ENCODE data around the gene RTL1.

DNA sequence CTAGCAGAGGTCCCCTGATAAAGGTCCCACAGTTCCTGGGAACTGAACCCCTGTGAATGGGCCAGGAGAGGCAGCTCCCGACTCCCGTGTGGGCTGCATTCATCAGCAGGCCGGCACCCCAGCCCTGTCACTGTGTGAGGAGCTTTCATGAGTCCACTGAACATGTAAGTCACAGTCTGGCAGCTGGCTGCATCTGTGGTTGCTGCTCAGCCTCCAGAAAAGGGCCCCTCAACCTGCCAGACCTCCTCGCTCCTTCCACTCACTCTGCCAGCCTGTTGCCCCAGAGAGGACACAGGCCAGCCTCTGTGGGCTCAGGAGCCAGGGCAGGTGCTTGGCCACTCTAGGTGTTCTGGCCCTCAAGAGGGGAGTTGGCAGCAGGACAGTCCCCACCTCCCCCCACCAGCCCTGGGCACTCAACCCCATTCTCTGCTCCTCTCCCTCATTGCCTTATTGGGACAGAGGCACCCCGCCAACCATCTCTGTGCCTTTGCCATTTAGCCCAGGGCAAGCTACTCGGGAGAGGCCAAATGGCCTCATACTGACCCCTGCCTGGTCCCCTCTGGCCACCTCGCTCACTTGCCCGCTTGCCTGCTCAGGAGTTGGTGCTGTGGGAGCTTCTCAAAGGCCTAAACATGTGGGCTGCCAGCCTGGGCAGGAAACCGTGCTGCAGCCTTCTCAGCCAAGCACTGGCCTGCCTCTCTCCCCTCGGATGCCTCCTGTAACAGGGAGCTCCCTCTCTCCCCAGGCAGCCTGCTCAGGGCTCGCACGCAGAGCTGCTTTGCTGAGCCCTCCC lies 1.9 kb downstream of the RTL1 start:
- TF ChIP-seq, protein P1, sequence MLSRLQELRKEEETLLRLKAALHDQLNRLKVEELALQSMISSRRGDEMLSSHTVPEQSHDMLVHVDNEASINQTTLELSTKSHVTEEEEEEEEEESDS (CRISPR knock-in tag; IDR thresholded peaks at IDR 0.05; ENCODE audit: borderline replicate concordance) = no peak
- TF ChIP-seq CC2D1A (CRISPR knock-in tag; IDR thresholded peaks at IDR 0.05) = no peak
- TF ChIP-seq ZNF788 (CRISPR knock-in tag; IDR thresholded peaks at IDR 0.05; ENCODE audit: borderline replicate concordance) = no peak; the same call in 1 of the 2 replicates
- TF ChIP-seq, protein P2, sequence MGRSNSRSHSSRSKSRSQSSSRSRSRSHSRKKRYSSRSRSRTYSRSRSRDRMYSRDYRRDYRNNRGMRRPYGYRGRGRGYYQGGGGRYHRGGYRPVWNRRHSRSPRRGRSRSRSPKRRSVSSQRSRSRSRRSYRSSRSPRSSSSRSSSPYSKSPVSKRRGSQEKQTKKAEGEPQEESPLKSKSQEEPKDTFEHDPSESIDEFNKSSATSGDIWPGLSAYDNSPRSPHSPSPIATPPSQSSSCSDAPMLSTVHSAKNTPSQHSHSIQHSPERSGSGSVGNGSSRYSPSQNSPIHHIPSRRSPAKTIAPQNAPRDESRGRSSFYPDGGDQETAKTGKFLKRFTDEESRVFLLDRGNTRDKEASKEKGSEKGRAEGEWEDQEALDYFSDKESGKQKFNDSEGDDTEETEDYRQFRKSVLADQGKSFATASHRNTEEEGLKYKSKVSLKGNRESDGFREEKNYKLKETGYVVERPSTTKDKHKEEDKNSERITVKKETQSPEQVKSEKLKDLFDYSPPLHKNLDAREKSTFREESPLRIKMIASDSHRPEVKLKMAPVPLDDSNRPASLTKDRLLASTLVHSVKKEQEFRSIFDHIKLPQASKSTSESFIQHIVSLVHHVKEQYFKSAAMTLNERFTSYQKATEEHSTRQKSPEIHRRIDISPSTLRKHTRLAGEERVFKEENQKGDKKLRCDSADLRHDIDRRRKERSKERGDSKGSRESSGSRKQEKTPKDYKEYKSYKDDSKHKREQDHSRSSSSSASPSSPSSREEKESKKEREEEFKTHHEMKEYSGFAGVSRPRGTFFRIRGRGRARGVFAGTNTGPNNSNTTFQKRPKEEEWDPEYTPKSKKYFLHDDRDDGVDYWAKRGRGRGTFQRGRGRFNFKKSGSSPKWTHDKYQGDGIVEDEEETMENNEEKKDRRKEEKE (IDR thresholded peaks at IDR 0.05) = no peak
- no peak for TF ChIP-seq ZKSCAN1 (IDR thresholded peaks at IDR 0.05; ENCODE audit: low read length)
- TF ChIP-seq CTCF (CRISPR knock-in tag; IDR thresholded peaks at IDR 0.05) = no peak
